HCT116 (cell line): ENCODE measurements around the gene LPA. TPM values are rescaled to one million over a fixed set of nuclear protein-coding genes. Genes with fewer than 3 reads are reported as not detected.
A peak's percentile ranks its signal among the peaks of the same experiment; 100 is the strongest.

Experiments
- ATAC-seq: fragments of 200-7000 bp; cut with Tn5 transposase; 2 replicates; pipeline ENCODE4 v1.9.1; 2020; ENCODE audit warnings: mild to moderate bottlenecking, moderate library complexity
- BruUV-seq: library from RNA; stranded (reverse); fragments of 400-500 nt; replicated peaks from 2 replicates; lab custom pipeline; 2021; lab: Mats Ljungman, UMichigan
- CTCF ChIA-PET: fragments of 300-600 bp; sonication (Branson Sonifier 250); formaldehyde crosslinking; loops from one replicate; lab custom pipeline; 2021; ENCODE audit warnings: antibody characterized with exemption; lab: Charles Lee
- POLR2A ChIA-PET: fragments of 300-600, 350-600 bp; sonication (Branson Sonifier 250); formaldehyde crosslinking; loops from one replicate; lab custom pipeline; 2021; ENCODE audit warnings: antibody characterized with exemption; lab: Charles Lee
- RAD21 ChIA-PET, 2 experiments: fragments of 300-600 bp; sonication (Branson Sonifier 250); formaldehyde crosslinking; loops; one replicate each; lab custom pipeline; 2023; ENCODE audit warnings: low total read pairs in 2 of 2; ENCODE audit not compliant: uncharacterized antibody in 2 of 2, unreplicated experiment in 2 of 2, low non-redundant PET in 1 of 2; lab: Charles Lee
- DNase-seq: peaks from one replicate; pipeline ENCODE4 v3.0.0-alpha.2; 2010; ENCODE audit warnings: low read depth, low spot score
- H2AFZ ChIP-seq: fragments of 200-600 bp; shearing (Covaris generic), sonication (generic); 2 replicates; pipeline ENCODE4 v1.6.1; 2017; ENCODE audit warnings: low read depth, mixed run types, mixed read lengths, antibody characterized with exemption, low read length; ENCODE audit not compliant: poor library complexity, severe bottlenecking
- H3K27ac ChIP-seq: 2 replicates; pipeline ENCODE4 v1.5.1; 2012; ENCODE audit warnings: low read depth, low read length
- H3K27me3 ChIP-seq: fragments of 200-600 bp; sonication (generic); 2 replicates; pipeline ENCODE4 v1.6.1; 2016; ENCODE audit warnings: mixed run types, low read length, mixed read lengths; ENCODE audit not compliant: insufficient read depth
- H3K36me3 ChIP-seq, 2 experiments: fragments of 200-500 bp in 1 of 2; fragments of 200-600 bp in 1 of 2; sonication (Bioruptor generic) in 1 of 2; sonication (generic) in 1 of 2; 2 replicates each; pipeline versions ENCODE4 v1.5.1 to v1.6.1; 2014 to 2016; ENCODE audit warnings: low read length in 2 of 2, inconsistent platforms in 1 of 2, mixed read lengths in 1 of 2, mixed run types in 1 of 2; ENCODE audit not compliant: insufficient read depth in 2 of 2, control insufficient read depth in 1 of 2
- H3K4me1 ChIP-seq, 2 experiments: fragments of 200-600 bp in 1 of 2; sonication (generic) in 1 of 2; 2 replicates each; pipeline versions ENCODE4 v1.5.1 to v1.6.1; 2012 to 2017; ENCODE audit warnings: low read length in 2 of 2, inconsistent platforms in 1 of 2, mild to moderate bottlenecking in 1 of 2, mixed read lengths in 1 of 2, mixed run types in 1 of 2, moderate library complexity in 1 of 2; ENCODE audit not compliant: insufficient read depth in 2 of 2, control insufficient read depth in 1 of 2
- H3K4me2 ChIP-seq: fragments of 200-600 bp; sonication (generic); 2 replicates; pipeline ENCODE4 v1.6.1; 2017; ENCODE audit warnings: mixed run types, low read length, mixed read lengths
- H3K4me3 ChIP-seq, 2 experiments: fragments of 200-600 bp in 1 of 2; sonication (generic) in 1 of 2; replicated peaks in 1 of 2; 2 replicates each; pipeline ENCODE4 v1.5.1; 2011 to 2016; ENCODE audit warnings: low read length in 2 of 2, control low read depth in 1 of 2, low read depth in 1 of 2, mild to moderate bottlenecking in 1 of 2, mixed read lengths in 1 of 2, mixed run types in 1 of 2
- H3K79me2 ChIP-seq: fragments of 200-600 bp; sonication (generic); 2 replicates; pipeline ENCODE4 v1.6.1; 2017; ENCODE audit warnings: mild to moderate bottlenecking, mixed run types, low read length, moderate library complexity, mixed read lengths; ENCODE audit not compliant: insufficient read depth
- H3K9ac ChIP-seq: fragments of 200-600 bp; sonication (generic); 2 replicates; pipeline ENCODE4 v1.6.1; 2016; ENCODE audit warnings: low read length, mixed read lengths
- H3K9me2 ChIP-seq: fragments of 200-600 bp; sonication (generic), shearing (Covaris generic); 2 replicates; pipeline ENCODE4 v1.6.1; 2017; ENCODE audit warnings: mixed run types, mild to moderate bottlenecking, moderate library complexity; ENCODE audit not compliant: insufficient read depth
- H3K9me3 ChIP-seq, 2 experiments: fragments of 200-500 bp in 1 of 2; fragments of 200-600 bp in 1 of 2; sonication (Bioruptor generic) in 1 of 2; sonication (generic) in 1 of 2; 2 replicates each; pipeline ENCODE4 v1.6.1; 2014 to 2017; ENCODE audit warnings: low read length in 2 of 2, mixed read lengths in 2 of 2, inconsistent platforms in 1 of 2, low read depth in 1 of 2, mild to moderate bottlenecking in 1 of 2, mixed run types in 1 of 2, moderate library complexity in 1 of 2; ENCODE audit not compliant: control insufficient read depth in 1 of 2, insufficient read depth in 1 of 2
- H4K20me1 ChIP-seq: fragments of 200-600 bp; sonication (generic), shearing (Covaris generic); 2 replicates; pipeline ENCODE4 v1.6.1; 2017; ENCODE audit warnings: mixed run types, mild to moderate bottlenecking, moderate library complexity; ENCODE audit not compliant: insufficient read depth
- CBX3 ChIP-seq: IDR thresholded peaks from 2 replicates; pipeline ENCODE4 v1.6.1; 2012; ENCODE audit warnings: low read depth
- CTCF ChIP-seq, 3 experiments: fragments of 200-600 bp in 1 of 3; sonication (generic) in 1 of 3; IDR thresholded peaks in 2 of 3; conservative IDR thresholded peaks in 1 of 3; 2 replicates each; pipeline ENCODE4 v1.5.1; 2012 to 2017; ENCODE audit warnings: low read depth in 2 of 3, low read length in 2 of 3, antibody characterized with exemption in 1 of 3, borderline replicate concordance in 1 of 3, control low read depth in 1 of 3, mild to moderate bottlenecking in 1 of 3, mixed read lengths in 1 of 3, mixed run types in 1 of 3, moderate library complexity in 1 of 3; ENCODE audit not compliant: insufficient read depth in 1 of 3
- POLR2AphosphoS5 ChIP-seq: IDR thresholded peaks from 2 replicates; pipeline ENCODE4 v1.6.1; 2011; ENCODE audit warnings: mild to moderate bottlenecking, low read depth, low read length, moderate library complexity
- RAD21 ChIP-seq: IDR thresholded peaks from 2 replicates; pipeline ENCODE4 v1.6.1; 2012; ENCODE audit warnings: low read depth, mild to moderate bottlenecking
- REST ChIP-seq: IDR thresholded peaks from 2 replicates; pipeline ENCODE4 v1.6.1; 2012; ENCODE audit warnings: low read depth
- ZBTB33 ChIP-seq: IDR thresholded peaks from 2 replicates; pipeline ENCODE4 v1.6.1; 2011; ENCODE audit warnings: mild to moderate bottlenecking, low read length, moderate library complexity; ENCODE audit not compliant: insufficient replicate concordance; ENCODE audit errors: extremely low read depth
- intact Hi-C: fragments of 100-400 bp; cut with micrococcal nuclease; formaldehyde crosslinking; loops from 2 replicates; pipeline ENCODE4 v1.10.0; 2022
- total RNA-seq: library from RNA; stranded (reverse); gene quantifications from one replicate; pipeline ENCODE4 v1.2.1, GENCODE V29; 2021; ENCODE audit not compliant: unreplicated experiment

LPA gene
- total RNA-seq, 1 experiment from 2014 or later, result not detected

DNA sequence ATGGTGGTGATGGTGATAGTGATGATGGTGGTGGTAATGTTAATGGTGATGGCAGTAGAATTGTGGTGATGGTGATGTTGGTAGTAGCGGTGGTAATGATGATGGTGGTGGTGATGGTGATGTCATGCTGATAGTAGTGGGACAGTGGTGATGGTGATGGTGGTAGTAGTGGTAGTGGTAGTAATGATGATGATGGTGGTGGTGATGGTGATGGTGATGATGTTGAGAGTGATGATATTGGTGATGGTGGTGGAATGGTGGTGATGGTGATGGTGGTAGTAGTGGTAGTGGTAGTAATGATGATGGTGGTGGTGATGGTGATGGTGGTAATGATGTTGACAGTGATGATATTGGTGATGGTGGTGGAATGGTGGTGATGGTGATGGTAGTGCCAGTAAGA lies 128.8 kb downstream of the LPA start (continued):
- TF ChIP-seq REST (no peak), CBX3 (no peak)

GRCh38 chr6:160534050-160534696 lies 129.9 kb downstream of the LPA start:
- Histone ChIP-seq H3K9ac (no peak overlapping the region), H2AFZ (no peak overlapping the region), H3K27me3 (0 out of 2 replicates have a peak, but pooled peaks cover 4% of the 10 kb centered on the region), H3K27ac (no peak overlapping the region), H3K4me2 (no peak overlapping the region), H3K36me3 (no peaks in the 10 kb centered on the region), H3K4me1 (no peaks in the 10 kb centered on the region), H3K4me3 (no peak overlapping the region), H3K79me2 (no peaks in the 10 kb centered on the region), H3K9me2 (no peaks in the 10 kb centered on the region), H4K20me1 (no peaks in the 10 kb centered on the region), H3K9me3 (no peaks in the 10 kb centered on the region)
- intact Hi-C loops, result loop anchor here (1.0 to 5.0 kb wide), 3 partner anchors 13 to 671 kb away; no protein-coding TSS in a partner anchor
- ChIA-PET CTCF (interaction anchor here (0.7 to 1.8 kb wide), 7 partner anchors 9 to 671 kb away, joined by 3 to 10 read pairs (median 3); no protein-coding TSS in a partner anchor), POLR2A (no interaction called here), RAD21 (interaction anchor here (1.0 kb wide), 2 partner anchors 671 kb away, joined by 3 read pairs; no protein-coding TSS in a partner anchor)
- DNase-seq (peak; percentile 18), ATAC-seq (peak; percentile 88)
- BruUV-seq, result no TSS peak
- no peak for TF ChIP-seq POLR2AphosphoS5
- TF ChIP-seq ZBTB33, result no peak
- peak; percentile 76 for TF ChIP-seq RAD21
- no peak for TF ChIP-seq REST
- peak; percentile 53 to 91 (median 79); a peak in 5 of 6 replicates for TF ChIP-seq CTCF (IDR thresholded peaks at IDR 0.05 in 2 of 3, conservative IDR thresholded peaks at IDR 0.05 in 1 of 3; ENCODE audit: borderline replicate concordance in 1 of 3, insufficient read depth in 1 of 3, low read depth in 2 of 3, low read length in 2 of 3)
